T-cell (primary cell): ENCODE data around the gene GALNT9. TPM values are rescaled to one million over a fixed set of nuclear protein-coding genes. Genes with fewer than 3 reads are reported as not detected.

Experiments used
- ATAC-seq, 4 experiments: fragments of 200-7000 bp in 3 of 4; fragments of 150-1000 bp in 1 of 4; cut with Tn5 transposase; replicated peaks in 1 of 4; 1 replicate in 3 of 4; 2 replicates in 1 of 4; pipeline ENCODE4 v1.10.0; 2021; ENCODE audit warnings: moderate library complexity in 3 of 4, mild to moderate bottlenecking in 2 of 4, moderate number of reproducible peaks in 1 of 4
- CTCF ChIA-PET, 2 donors: fragments of 300-600 bp; sonication (Branson Sonifier 250); formaldehyde crosslinking; loops; one replicate each; lab custom pipeline; 2022; ENCODE audit warnings: antibody characterized with exemption in 2 of 2; lab: Charles Lee
- POLR2A ChIA-PET, 2 donors: fragments of 300-600 bp; sonication (Branson Sonifier 250); formaldehyde crosslinking; loops; one replicate each; lab custom pipeline; 2022; ENCODE audit warnings: antibody characterized with exemption in 2 of 2; lab: Charles Lee
- DNase-seq, 35 experiments: peaks; one replicate each; pipeline versions ENCODE4 v3.0.0 to v3.0.0-alpha.2; 2013 to 2023
- H3K27ac ChIP-seq: one replicate; pipeline ENCODE4 v1.5.1; 2013; ENCODE audit warnings: low read length
- H3K27me3 ChIP-seq, 2 experiments: replicated peaks in 1 of 2; 1 replicate in 1 of 2; 2 replicates in 1 of 2; pipeline versions ENCODE4 v1.6.1 to v1.7.0; 2013; ENCODE audit warnings: low read length in 1 of 2, mixed read lengths in 1 of 2; ENCODE audit not compliant: control insufficient read depth in 2 of 2, insufficient read depth in 2 of 2; ENCODE audit errors: extremely low read depth in 1 of 2
- H3K36me3 ChIP-seq, 2 donors: 1 replicate in 1 of 2; 2 replicates in 1 of 2; pipeline versions ENCODE4 v1.6.1 to v1.7.0; 2013; ENCODE audit warnings: low read length in 1 of 2; ENCODE audit not compliant: control insufficient read depth in 2 of 2, insufficient read depth in 1 of 2; ENCODE audit errors: extremely low read depth in 1 of 2
- H3K4me1 ChIP-seq, 2 experiments: 1 replicate in 1 of 2; 2 replicates in 1 of 2; pipeline versions ENCODE4 v1.6.1 to v1.7.0; 2013; ENCODE audit warnings: low read length in 2 of 2, mixed read lengths in 1 of 2; ENCODE audit not compliant: insufficient read depth in 2 of 2, control insufficient read depth in 1 of 2; ENCODE audit errors: extremely low read depth in 1 of 2
- H3K4me3 ChIP-seq, 2 donors: 1 replicate in 1 of 2; 2 replicates in 1 of 2; pipeline versions ENCODE4 v1.5.1 to v1.7.0; 2013; ENCODE audit warnings: mild to moderate bottlenecking in 2 of 2, low read length in 1 of 2, moderate library complexity in 1 of 2; ENCODE audit not compliant: control insufficient read depth in 1 of 2; ENCODE audit errors: extremely low read depth in 1 of 2
- H3K9me3 ChIP-seq: 2 replicates; pipeline ENCODE4 v1.7.0; 2013
- H3K27ac Mint-ChIP-seq, 2 donors: one replicate each; pipeline ENCODE4 v1.8.0; 2020 to 2021; ENCODE audit warnings: mild to moderate bottlenecking in 2 of 2, mixed read lengths in 2 of 2
- H3K27me3 Mint-ChIP-seq, 2 donors: one replicate each; pipeline ENCODE4 v1.8.0; 2021 to 2022; ENCODE audit warnings: mixed read lengths in 2 of 2
- H3K36me3 Mint-ChIP-seq: one replicate; pipeline ENCODE4 v1.8.0; 2021; ENCODE audit warnings: mixed read lengths
- H3K4me1 Mint-ChIP-seq, 3 donors: one replicate each; pipeline ENCODE4 v1.8.0; 2020 to 2022; ENCODE audit warnings: mixed read lengths in 3 of 3, mild to moderate bottlenecking in 1 of 3
- H3K4me3 Mint-ChIP-seq, 3 donors: one replicate each; pipeline ENCODE4 v1.8.0; 2020 to 2022; ENCODE audit warnings: mild to moderate bottlenecking in 3 of 3, mixed read lengths in 3 of 3, moderate library complexity in 3 of 3
- H3K9me3 Mint-ChIP-seq, 3 donors: one replicate each; pipeline ENCODE4 v1.8.0; 2020 to 2022; ENCODE audit warnings: mixed read lengths in 3 of 3
- WGBS: methylation state at CpG from one replicate; pipeline ENCODE4 v1.1.5; 2013; ENCODE audit warnings: missing lambda C conversion rate; ENCODE audit not compliant: insufficient coverage; 5-methylcytosine and 5-hydroxymethylcytosine counted together
- total RNA-seq, 35 experiments: library from RNA in 6 of 35; stranded (reverse) in 6 of 35; fragments of 120-200 nt in 1 of 35; gene quantifications; one replicate each; pipeline versions ENCODE4 v1.2.1 to v1.2.4 and lab custom pipeline; 2013 to 2026

Gene GALNT9
- total RNA-seq, 5 donors from 2014 or later (not counting 1 experiment from before 2014, with no cell fraction given), result 0.72 TPM; not detected in 4

- Histone ChIP-seq H3K4me3 (no peak overlapping the region), H3K4me1 (peaks cover 0 to 11% of the 10 kb centered on the region in 2 experiments), H3K36me3 (no peaks in the 10 kb centered on the region), H3K27me3 (peaks cover 0 to 58% of the 10 kb centered on the region in 2 experiments), H3K27ac (no peak overlapping the region), H3K9me3 (no peaks in the 10 kb centered on the region)
- no peak overlapping the region for H3K4me3 Mint-ChIP-seq
- H3K27ac Mint-ChIP-seq, result no peak overlapping the region
- no peaks in the 10 kb centered on the region for H3K36me3 Mint-ChIP-seq
- DNase-seq (no peak), ATAC-seq (no peak)
- H3K4me1 Mint-ChIP-seq, result peaks cover 7 to 8% (median 7%) of the 10 kb centered on the region in 3 donors
- ChIA-PET POLR2A (no interaction called here), CTCF (no interaction called here)
- H3K9me3 Mint-ChIP-seq, result peaks cover 0 to 3% (median 0%) of the 10 kb centered on the region in 3 donors
- 87% methylated on average over 19 of the region's 19 CpGs for WGBS
- H3K27me3 Mint-ChIP-seq, result peaks cover 12 to 20% of the 10 kb centered on the region in 2 donors
These were observed 10.8 kb downstream of the GALNT9 start for GRCh38 chr12:132318618-132319033.

- no peak overlapping the region for H3K4me3 ChIP-seq
- POLR2A ChIA-PET, result no interaction called here
- H3K9me3 ChIP-seq, result no peaks in the 10 kb centered on the region
- no peak for DNase-seq
- no peaks in the 10 kb centered on the region for H3K36me3 ChIP-seq
- peaks cover 12 to 16% of the 10 kb centered on the region in 2 donors for H3K27me3 Mint-ChIP-seq
- H3K4me3 Mint-ChIP-seq, result no peak overlapping the region
- no peak for ATAC-seq
- peaks cover 0 to 3% (median 0%) of the 10 kb centered on the region in 3 donors for H3K9me3 Mint-ChIP-seq
- WGBS, result 79% methylated on average over 7 of the region's 10 CpGs
- H3K27me3 ChIP-seq, result peaks cover 0 to 54% of the 10 kb centered on the region in 2 experiments
- H3K4me1 ChIP-seq, result peaks cover 0 to 6% of the 10 kb centered on the region in 2 experiments
- H3K36me3 Mint-ChIP-seq, result no peaks in the 10 kb centered on the region
- no peak overlapping the region for H3K27ac Mint-ChIP-seq
- no peak overlapping the region for H3K27ac ChIP-seq
- CTCF ChIA-PET, result no interaction called here
- peaks cover 3% of the 10 kb centered on the region in 3 donors for H3K4me1 Mint-ChIP-seq
These were observed 11.3 kb downstream of the GALNT9 start for GRCh38 chr12:132318135-132318534.

DNA sequence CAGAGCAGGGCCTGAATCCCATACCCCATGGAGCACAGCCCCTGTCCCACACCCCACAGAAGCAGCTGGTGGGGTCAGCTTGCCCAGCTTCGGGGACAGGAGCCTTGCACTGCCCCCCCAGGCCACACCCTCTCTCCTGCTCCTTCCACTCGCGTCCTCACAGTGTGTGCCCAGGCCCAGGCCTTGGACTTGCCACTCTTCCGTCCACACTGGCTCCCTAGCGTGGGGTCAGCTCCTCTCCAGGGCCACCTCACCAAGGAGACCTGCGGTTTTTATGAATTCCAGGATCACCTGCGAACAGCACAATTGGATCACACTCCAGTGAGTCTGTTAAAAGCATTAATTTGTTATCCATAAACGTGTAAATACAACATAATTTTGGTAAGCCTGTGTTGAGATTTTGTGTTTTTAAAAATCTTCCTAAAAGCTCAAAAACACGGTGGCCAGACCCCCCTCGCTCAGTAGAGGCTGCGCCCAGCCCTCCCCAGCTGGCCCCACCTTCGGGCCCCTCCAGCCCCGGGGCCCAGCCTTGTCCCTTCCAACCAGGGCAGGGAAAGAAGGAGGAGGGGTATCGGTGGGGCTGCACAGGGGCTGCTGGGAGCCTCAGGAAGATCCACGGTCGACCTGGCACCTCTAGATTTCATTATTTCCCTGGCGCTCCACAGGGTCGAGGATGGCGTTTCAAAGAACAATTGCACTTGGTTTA, 12.0 kb downstream of the GALNT9 start:
- Histone ChIP-seq H3K4me1 (no peaks in the 10 kb centered on the region), H3K27ac (no peak overlapping the region), H3K36me3 (no peaks in the 10 kb centered on the region), H3K27me3 (peaks cover 0 to 47% of the 10 kb centered on the region in 2 experiments), H3K4me3 (no peak overlapping the region), H3K9me3 (no peaks in the 10 kb centered on the region)
- Mint-ChIP-seq H3K4me3 (no peak overlapping the region), H3K4me1 (no peaks in the 10 kb centered on the region), H3K27ac (no peak overlapping the region), H3K36me3 (no peaks in the 10 kb centered on the region), H3K27me3 (peaks cover 12 to 13% of the 10 kb centered on the region in 2 donors), H3K9me3 (peaks cover 0 to 3% (median 0%) of the 10 kb centered on the region in 3 donors)
- POLR2A ChIA-PET, result no interaction called here
- no peak for ATAC-seq
- WGBS, result 59% methylated on average over 10 of the region's 19 CpGs
- CTCF ChIA-PET, result no interaction called here
- no peak for DNase-seq

- peaks cover 0 to 42% of the 10 kb centered on the region in 2 experiments for H3K27me3 ChIP-seq
- ATAC-seq, result no peak
- no peaks in the 10 kb centered on the region for H3K36me3 ChIP-seq
- peaks cover 9 to 15% of the 10 kb centered on the region in 2 donors for H3K27me3 Mint-ChIP-seq
- no peaks in the 10 kb centered on the region for H3K9me3 ChIP-seq
- no peaks in the 10 kb centered on the region for H3K4me1 Mint-ChIP-seq
- ChIA-PET CTCF (no interaction called here), POLR2A (no interaction called here)
- no peak overlapping the region for H3K27ac Mint-ChIP-seq
- H3K4me3 Mint-ChIP-seq, result no peak overlapping the region
- H3K4me1 ChIP-seq, result no peaks in the 10 kb centered on the region
- no peak overlapping the region for H3K4me3 ChIP-seq
- H3K9me3 Mint-ChIP-seq, result peaks cover 4 to 6% (median 6%) of the 10 kb centered on the region in 3 donors
- no peak overlapping the region for H3K27ac ChIP-seq
- WGBS, result 65% methylated on average over 12 of the region's 17 CpGs
- no peaks in the 10 kb centered on the region for H3K36me3 Mint-ChIP-seq
- no peak for DNase-seq
These were observed 12.7 kb downstream of the GALNT9 start for GRCh38 chr12:132316497-132317232.

- Histone ChIP-seq H3K36me3 (no peaks in the 10 kb centered on the region), H3K27ac (no peak overlapping the region), H3K9me3 (no peaks in the 10 kb centered on the region), H3K4me3 (no peak overlapping the region), H3K27me3 (peaks cover 0 to 44% of the 10 kb centered on the region in 2 experiments), H3K4me1 (no peaks in the 10 kb centered on the region)
- H3K36me3 Mint-ChIP-seq, result no peaks in the 10 kb centered on the region
- CTCF ChIA-PET, result no interaction called here
- no peak overlapping the region for H3K27ac Mint-ChIP-seq
- peaks cover 7 to 13% (median 12%) of the 10 kb centered on the region in 3 donors for H3K9me3 Mint-ChIP-seq
- DNase-seq (no peak), ATAC-seq (no peak)
- no peak overlapping the region for H3K4me3 Mint-ChIP-seq
- H3K27me3 Mint-ChIP-seq, result peaks cover 9 to 15% of the 10 kb centered on the region in 2 donors
- POLR2A ChIA-PET, result no interaction called here
- no peaks in the 10 kb centered on the region for H3K4me1 Mint-ChIP-seq
- 78% methylated on average over 13 of the region's 20 CpGs for WGBS
These were observed 13.4 kb downstream of the GALNT9 start for GRCh38 chr12:132315951-132316350.

DNA sequence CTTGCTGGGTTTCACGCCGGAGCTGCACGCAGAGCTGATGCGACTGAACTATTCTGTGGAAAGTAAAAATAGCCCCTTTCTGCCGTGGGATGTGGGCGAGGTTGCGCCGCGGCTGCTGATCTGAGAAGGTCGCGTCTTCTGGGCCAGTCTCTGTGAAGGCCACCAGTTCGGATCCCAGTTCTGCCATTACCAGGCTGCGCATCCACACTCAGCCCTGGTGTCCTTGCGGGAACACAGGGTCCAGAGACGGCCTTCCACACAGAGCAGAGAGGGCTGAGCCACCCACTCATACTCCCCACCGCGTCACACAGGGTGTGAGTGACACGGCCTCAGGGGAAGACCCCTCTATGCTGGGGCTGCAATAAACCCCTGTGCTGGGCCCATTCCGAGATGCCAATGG, 13.9 kb downstream of the GALNT9 start:
- Histone ChIP-seq H3K9me3 (no peaks in the 10 kb centered on the region), H3K27me3 (peaks cover 0 to 44% of the 10 kb centered on the region in 2 experiments), H3K4me3 (no peak overlapping the region), H3K27ac (no peak overlapping the region), H3K4me1 (no peaks in the 10 kb centered on the region), H3K36me3 (no peaks in the 10 kb centered on the region)
- ChIA-PET POLR2A (no interaction called here), CTCF (no interaction called here)
- ATAC-seq, result no peak
- peaks cover 9 to 15% of the 10 kb centered on the region in 2 donors for H3K27me3 Mint-ChIP-seq
- no peaks in the 10 kb centered on the region for H3K4me1 Mint-ChIP-seq
- no peak overlapping the region for H3K4me3 Mint-ChIP-seq
- no peak overlapping the region for H3K27ac Mint-ChIP-seq
- DNase-seq, result no peak
- WGBS, result 91% methylated on average over 18 of the region's 19 CpGs
- H3K9me3 Mint-ChIP-seq, result peaks cover 9 to 16% (median 14%) of the 10 kb centered on the region in 3 donors
- no peaks in the 10 kb centered on the region for H3K36me3 Mint-ChIP-seq
